Osteoblast (primary cell): ENCODE measurements around the gene HOXA2. TPM values are rescaled to one million over a fixed set of nuclear protein-coding genes. Genes with fewer than 3 reads are reported as not detected.

ENCODE experiments used
- DNase-seq: peaks from one replicate; pipeline ENCODE4 v3.0.0; 2011; ENCODE audit warnings: low spot score, mixed read lengths; ENCODE audit not compliant: insufficient read length; ENCODE audit errors: missing footprints
- H2AFZ ChIP-seq: 2 replicates; pipeline ENCODE4 v1.6.0; 2011; ENCODE audit warnings: mild to moderate bottlenecking, low read length
- H3K27ac ChIP-seq: 2 replicates; pipeline ENCODE4 v1.5.1; 2011; ENCODE audit warnings: mild to moderate bottlenecking, low read depth, low read length, moderate library complexity
- H3K27me3 ChIP-seq: 2 replicates; pipeline ENCODE4 v1.6.0; 2012; ENCODE audit warnings: mild to moderate bottlenecking, control low read depth, inconsistent platforms, low read length, moderate library complexity; ENCODE audit not compliant: insufficient read depth
- H3K36me3 ChIP-seq: 2 replicates; pipeline ENCODE4 v1.5.1; 2011; ENCODE audit warnings: mild to moderate bottlenecking, low read length, control low read depth, moderate library complexity; ENCODE audit not compliant: insufficient read depth
- H3K4me1 ChIP-seq: 2 replicates; pipeline ENCODE4 v1.5.1; 2011; ENCODE audit warnings: mild to moderate bottlenecking, low read length, control low read depth, moderate library complexity; ENCODE audit not compliant: insufficient read depth
- H3K4me2 ChIP-seq: 2 replicates; pipeline ENCODE4 v1.6.0; 2011; ENCODE audit warnings: mild to moderate bottlenecking, low read length; ENCODE audit not compliant: insufficient read depth
- H3K4me3 ChIP-seq: fragments of 200-600 bp; sonication (generic); 3 replicates; pipeline ENCODE4 v1.5.1; 2012; ENCODE audit warnings: mild to moderate bottlenecking, low read length, inconsistent platforms; ENCODE audit not compliant: insufficient read depth
- H3K79me2 ChIP-seq: 2 replicates; pipeline ENCODE4 v1.6.0; 2012; ENCODE audit warnings: mild to moderate bottlenecking, low read length, control low read depth, inconsistent platforms; ENCODE audit not compliant: insufficient read depth
- H3K9me3 ChIP-seq: 2 replicates; pipeline ENCODE4 v1.5.1; 2011; ENCODE audit warnings: low read depth, low read length, control low read depth
- H4K20me1 ChIP-seq: 2 replicates; pipeline ENCODE4 v1.6.0; 2012; ENCODE audit warnings: mild to moderate bottlenecking, low read length, control low read depth; ENCODE audit not compliant: insufficient read depth
- total RNA-seq: library from RNA; depleted of rRNA; stranded (reverse); fragments of >200 nt; gene quantifications from 2 replicates; pipeline ENCODE4 v1.2.3, GENCODE V29; 2012
- TF ChIP-seq, protein P1 (sequence below): IDR thresholded peaks from 2 replicates; pipeline ENCODE4 v1.5.1; 2011; ENCODE audit warnings: mild to moderate bottlenecking, low read depth, low read length, moderate library complexity; ENCODE audit errors: extremely low read depth

HOXA2 gene
- total RNA-seq, 1 donor, result 0.36 TPM

DNA sequence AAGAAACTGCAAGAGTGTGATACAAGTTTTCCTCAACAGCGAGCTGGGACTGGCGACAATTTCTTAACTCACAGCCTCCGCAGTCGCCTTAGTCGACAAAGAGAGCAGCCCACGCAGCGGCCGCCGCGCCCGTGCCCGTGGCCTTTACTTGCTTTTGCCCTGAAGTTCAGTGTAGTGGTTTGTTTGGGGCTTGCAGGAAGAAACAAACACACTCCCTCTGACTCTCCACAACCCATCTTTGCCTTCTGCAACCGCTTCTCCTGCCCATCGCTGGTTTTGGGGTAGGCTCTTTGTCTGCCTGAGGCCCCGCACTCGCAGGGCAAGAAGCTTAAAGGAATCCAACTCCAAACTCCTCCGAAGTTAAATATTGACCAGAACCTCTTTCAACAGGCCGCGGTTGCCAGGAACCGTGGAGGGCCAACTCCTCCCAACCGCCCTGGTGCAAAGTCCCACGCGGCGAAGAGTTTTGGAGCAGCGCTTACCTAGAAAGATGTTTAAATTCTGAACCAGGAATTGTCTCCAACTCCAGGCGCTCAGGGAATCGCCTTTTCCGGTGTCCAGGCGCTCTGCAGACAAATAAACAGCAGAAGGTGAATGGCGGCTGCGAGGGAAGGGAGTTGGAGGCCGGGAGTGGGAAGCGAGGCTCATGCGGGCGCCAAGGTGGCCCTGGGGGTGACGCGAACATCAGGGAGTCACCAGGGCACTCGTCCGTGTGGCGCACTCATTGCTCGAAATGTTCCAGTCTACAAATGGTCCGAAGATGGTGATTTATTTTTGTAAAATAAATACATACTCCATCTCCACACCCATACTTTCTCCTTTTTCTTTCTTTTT lies 19.8 kb upstream of the HOXA2 start:
- no peak overlapping the region for H3K27ac ChIP-seq
- no peak overlapping the region for H2AFZ ChIP-seq
- no peaks in the 10 kb centered on the region for H3K79me2 ChIP-seq
- H3K36me3 ChIP-seq, result peaks cover 13% of the 10 kb centered on the region
- peaks cover 10% of the 10 kb centered on the region for H4K20me1 ChIP-seq
- peak; percentile 3 for DNase-seq
- H3K4me2 ChIP-seq, result no peak overlapping the region
- TF ChIP-seq, protein P1, sequence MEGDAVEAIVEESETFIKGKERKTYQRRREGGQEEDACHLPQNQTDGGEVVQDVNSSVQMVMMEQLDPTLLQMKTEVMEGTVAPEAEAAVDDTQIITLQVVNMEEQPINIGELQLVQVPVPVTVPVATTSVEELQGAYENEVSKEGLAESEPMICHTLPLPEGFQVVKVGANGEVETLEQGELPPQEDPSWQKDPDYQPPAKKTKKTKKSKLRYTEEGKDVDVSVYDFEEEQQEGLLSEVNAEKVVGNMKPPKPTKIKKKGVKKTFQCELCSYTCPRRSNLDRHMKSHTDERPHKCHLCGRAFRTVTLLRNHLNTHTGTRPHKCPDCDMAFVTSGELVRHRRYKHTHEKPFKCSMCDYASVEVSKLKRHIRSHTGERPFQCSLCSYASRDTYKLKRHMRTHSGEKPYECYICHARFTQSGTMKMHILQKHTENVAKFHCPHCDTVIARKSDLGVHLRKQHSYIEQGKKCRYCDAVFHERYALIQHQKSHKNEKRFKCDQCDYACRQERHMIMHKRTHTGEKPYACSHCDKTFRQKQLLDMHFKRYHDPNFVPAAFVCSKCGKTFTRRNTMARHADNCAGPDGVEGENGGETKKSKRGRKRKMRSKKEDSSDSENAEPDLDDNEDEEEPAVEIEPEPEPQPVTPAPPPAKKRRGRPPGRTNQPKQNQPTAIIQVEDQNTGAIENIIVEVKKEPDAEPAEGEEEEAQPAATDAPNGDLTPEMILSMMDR, result no peak
- no peak overlapping the region for H3K4me3 ChIP-seq
- H3K4me1 ChIP-seq, result no peaks in the 10 kb centered on the region
- no peaks in the 10 kb centered on the region for H3K27me3 ChIP-seq
- H3K9me3 ChIP-seq, result no peaks in the 10 kb centered on the region

DNA sequence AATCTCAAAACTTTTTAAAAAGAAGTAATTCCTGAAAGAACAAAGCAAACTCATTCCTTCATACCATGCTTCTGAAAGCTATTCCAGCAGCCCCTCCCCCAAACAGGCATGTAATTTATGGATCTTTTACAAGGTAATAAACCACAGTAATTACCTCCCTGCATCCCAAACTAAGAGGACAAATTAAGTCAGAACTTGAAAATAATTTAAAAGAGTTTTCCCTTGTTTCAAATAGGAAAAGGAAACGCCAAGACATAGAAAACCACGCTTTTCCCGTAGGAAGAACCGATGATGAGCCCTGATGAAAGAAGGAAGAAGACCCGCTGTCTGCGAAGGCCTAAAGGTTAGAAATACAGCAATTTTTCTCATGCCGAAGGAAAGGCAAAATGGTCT lies 19.2 kb upstream of the HOXA2 start:
- no peak overlapping the region for H3K4me3 ChIP-seq
- no peak overlapping the region for H2AFZ ChIP-seq
- no peaks in the 10 kb centered on the region for H3K27me3 ChIP-seq
- H3K4me2 ChIP-seq, result no peak overlapping the region
- no peaks in the 10 kb centered on the region for H3K9me3 ChIP-seq
- H3K27ac ChIP-seq, result no peak overlapping the region
- peaks cover 16% of the 10 kb centered on the region for H4K20me1 ChIP-seq
- peaks cover 13% of the 10 kb centered on the region for H3K36me3 ChIP-seq
- no peaks in the 10 kb centered on the region for H3K4me1 ChIP-seq
- TF ChIP-seq, protein P1, result no peak
- H3K79me2 ChIP-seq, result no peaks in the 10 kb centered on the region
- DNase-seq, result peak; percentile 37

DNA sequence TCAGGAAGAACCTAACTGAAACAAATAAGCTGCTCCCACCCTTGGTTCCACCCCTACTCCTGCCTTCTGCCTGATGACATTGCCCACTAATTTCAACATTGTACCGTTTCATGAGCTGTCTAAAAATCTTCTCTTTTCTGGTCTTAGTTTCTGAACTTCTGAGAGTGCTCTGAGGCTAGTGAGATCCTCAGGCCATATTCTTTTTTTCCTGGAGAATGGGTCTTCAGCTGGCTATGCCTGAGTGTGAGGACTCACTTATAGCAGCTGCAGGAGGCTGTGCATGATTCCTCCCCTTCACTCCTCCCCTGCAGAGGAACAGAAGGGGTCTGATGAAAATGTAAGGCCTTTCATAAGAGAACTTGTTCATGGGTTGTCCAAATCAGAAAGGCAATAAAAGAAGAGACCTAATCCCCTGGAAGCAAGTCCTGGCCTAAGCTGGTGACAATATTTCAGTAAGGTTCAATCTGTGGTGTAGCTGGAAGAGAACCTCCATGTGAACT lies 17.0 kb upstream of the HOXA2 start:
- peaks cover 8% of the 10 kb centered on the region for H3K79me2 ChIP-seq

DNA sequence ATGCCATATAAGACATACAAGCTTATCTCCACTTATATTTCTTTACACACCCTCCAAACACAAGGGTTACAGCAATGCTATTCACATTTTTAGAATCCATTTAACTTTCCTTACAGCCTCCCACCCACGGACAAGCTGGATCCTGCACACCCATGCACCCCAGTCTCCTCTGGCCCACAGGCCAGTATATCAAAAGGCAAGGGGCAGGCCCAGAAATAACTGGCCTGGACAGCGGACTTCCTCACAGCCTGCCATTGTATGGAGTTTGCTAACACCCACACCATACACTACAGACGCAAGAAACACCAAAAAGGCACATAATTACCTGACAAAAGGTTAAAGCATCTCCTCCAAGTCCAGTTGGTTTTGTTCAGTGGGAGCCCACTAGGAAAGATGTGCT lies 16.1 kb upstream of the HOXA2 start:
- H3K9me3 ChIP-seq, result no peaks in the 10 kb centered on the region
- no peak overlapping the region for H3K4me2 ChIP-seq
- no peak overlapping the region for H2AFZ ChIP-seq
- H4K20me1 ChIP-seq, result peaks cover 23% of the 10 kb centered on the region
- H3K79me2 ChIP-seq, result peaks cover 12% of the 10 kb centered on the region
- H3K27me3 ChIP-seq, result no peaks in the 10 kb centered on the region
- H3K36me3 ChIP-seq, result peaks cover 17% of the 10 kb centered on the region
- peak; percentile 47 for DNase-seq
- TF ChIP-seq, protein P1, result no peak
- H3K4me3 ChIP-seq, result no peak overlapping the region
- H3K27ac ChIP-seq, result no peak overlapping the region
- peaks cover 15% of the 10 kb centered on the region for H3K4me1 ChIP-seq

More for the DNA sequence above, 17.0 kb upstream of the HOXA2 start:
- no peak overlapping the region for H3K27ac ChIP-seq
- no peak overlapping the region for H2AFZ ChIP-seq
- TF ChIP-seq, protein P1, result no peak
- no peaks in the 10 kb centered on the region for H3K27me3 ChIP-seq
- H3K9me3 ChIP-seq, result no peaks in the 10 kb centered on the region
- peaks cover 11% of the 10 kb centered on the region for H3K4me1 ChIP-seq
- H4K20me1 ChIP-seq, result peaks cover 23% of the 10 kb centered on the region
- DNase-seq, result peak; percentile 5
- H3K4me2 ChIP-seq, result no peak overlapping the region
- peaks cover 17% of the 10 kb centered on the region for H3K36me3 ChIP-seq
- no peak overlapping the region for H3K4me3 ChIP-seq
